ENCODE measurements around the gene HDAC2.

GRCh38 chr6:113976806-113977205 is 5.9 kb upstream of the HDAC2 start:
- TF ChIP-seq, protein P1, sequence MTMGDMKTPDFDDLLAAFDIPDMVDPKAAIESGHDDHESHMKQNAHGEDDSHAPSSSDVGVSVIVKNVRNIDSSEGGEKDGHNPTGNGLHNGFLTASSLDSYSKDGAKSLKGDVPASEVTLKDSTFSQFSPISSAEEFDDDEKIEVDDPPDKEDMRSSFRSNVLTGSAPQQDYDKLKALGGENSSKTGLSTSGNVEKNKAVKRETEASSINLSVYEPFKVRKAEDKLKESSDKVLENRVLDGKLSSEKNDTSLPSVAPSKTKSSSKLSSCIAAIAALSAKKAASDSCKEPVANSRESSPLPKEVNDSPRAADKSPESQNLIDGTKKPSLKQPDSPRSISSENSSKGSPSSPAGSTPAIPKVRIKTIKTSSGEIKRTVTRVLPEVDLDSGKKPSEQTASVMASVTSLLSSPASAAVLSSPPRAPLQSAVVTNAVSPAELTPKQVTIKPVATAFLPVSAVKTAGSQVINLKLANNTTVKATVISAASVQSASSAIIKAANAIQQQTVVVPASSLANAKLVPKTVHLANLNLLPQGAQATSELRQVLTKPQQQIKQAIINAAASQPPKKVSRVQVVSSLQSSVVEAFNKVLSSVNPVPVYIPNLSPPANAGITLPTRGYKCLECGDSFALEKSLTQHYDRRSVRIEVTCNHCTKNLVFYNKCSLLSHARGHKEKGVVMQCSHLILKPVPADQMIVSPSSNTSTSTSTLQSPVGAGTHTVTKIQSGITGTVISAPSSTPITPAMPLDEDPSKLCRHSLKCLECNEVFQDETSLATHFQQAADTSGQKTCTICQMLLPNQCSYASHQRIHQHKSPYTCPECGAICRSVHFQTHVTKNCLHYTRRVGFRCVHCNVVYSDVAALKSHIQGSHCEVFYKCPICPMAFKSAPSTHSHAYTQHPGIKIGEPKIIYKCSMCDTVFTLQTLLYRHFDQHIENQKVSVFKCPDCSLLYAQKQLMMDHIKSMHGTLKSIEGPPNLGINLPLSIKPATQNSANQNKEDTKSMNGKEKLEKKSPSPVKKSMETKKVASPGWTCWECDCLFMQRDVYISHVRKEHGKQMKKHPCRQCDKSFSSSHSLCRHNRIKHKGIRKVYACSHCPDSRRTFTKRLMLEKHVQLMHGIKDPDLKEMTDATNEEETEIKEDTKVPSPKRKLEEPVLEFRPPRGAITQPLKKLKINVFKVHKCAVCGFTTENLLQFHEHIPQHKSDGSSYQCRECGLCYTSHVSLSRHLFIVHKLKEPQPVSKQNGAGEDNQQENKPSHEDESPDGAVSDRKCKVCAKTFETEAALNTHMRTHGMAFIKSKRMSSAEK (CRISPR knock-in tag; IDR thresholded peaks at IDR 0.05; ENCODE audit: borderline replicate concordance): no peak
- TF ChIP-seq MXD4 (CRISPR knock-in tag; IDR thresholded peaks at IDR 0.05; ENCODE audit: borderline replicate concordance): no peak
- no peak for TF ChIP-seq CTCF (IDR thresholded peaks at IDR 0.05)
- TF ChIP-seq MYBL2 (CRISPR knock-in tag; IDR thresholded peaks at IDR 0.05): no peak
- TF ChIP-seq TEAD4 (CRISPR knock-in tag; IDR thresholded peaks at IDR 0.05): no peak
- no peak for TF ChIP-seq USF1 (CRISPR knock-in tag; IDR thresholded peaks at IDR 0.05)
- TF ChIP-seq, protein P2, sequence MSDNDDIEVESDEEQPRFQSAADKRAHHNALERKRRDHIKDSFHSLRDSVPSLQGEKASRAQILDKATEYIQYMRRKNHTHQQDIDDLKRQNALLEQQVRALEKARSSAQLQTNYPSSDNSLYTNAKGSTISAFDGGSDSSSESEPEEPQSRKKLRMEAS (CRISPR knock-in tag; IDR thresholded peaks at IDR 0.05): no peak
- TF ChIP-seq, protein P3, sequence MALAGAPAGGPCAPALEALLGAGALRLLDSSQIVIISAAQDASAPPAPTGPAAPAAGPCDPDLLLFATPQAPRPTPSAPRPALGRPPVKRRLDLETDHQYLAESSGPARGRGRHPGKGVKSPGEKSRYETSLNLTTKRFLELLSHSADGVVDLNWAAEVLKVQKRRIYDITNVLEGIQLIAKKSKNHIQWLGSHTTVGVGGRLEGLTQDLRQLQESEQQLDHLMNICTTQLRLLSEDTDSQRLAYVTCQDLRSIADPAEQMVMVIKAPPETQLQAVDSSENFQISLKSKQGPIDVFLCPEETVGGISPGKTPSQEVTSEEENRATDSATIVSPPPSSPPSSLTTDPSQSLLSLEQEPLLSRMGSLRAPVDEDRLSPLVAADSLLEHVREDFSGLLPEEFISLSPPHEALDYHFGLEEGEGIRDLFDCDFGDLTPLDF (CRISPR knock-in tag; IDR thresholded peaks at IDR 0.05): no peak

Data from WTC11 (cell line).